ENCODE data around the gene ITGBL1. TPM values are rescaled to one million over a fixed set of nuclear protein-coding genes. Genes with fewer than 3 reads are reported as not detected.

Gene ITGBL1
- total and polyA plus RNA-seq, 2 experiments from 2014 or later, result 0.29 TPM; not detected in 1

GRCh38 chr13:101481421-101481820, 28.9 kb downstream of the ITGBL1 start:
- no peak overlapping the region for H3K4me3 Mint-ChIP-seq
- no peak for ATAC-seq
- Histone ChIP-seq H3K27me3 (ENCODE audit: insufficient read depth) (no peaks in the 10 kb centered on the region), H3K36me3 (ENCODE audit: insufficient read depth) (no peaks in the 10 kb centered on the region), H2AFZ (no peak overlapping the region), H3K4me1 (ENCODE audit: insufficient read depth) (no peaks in the 10 kb centered on the region), H3K27ac (ENCODE audit: low read depth) (no peak overlapping the region), H3K79me2 (replicated peaks; ENCODE audit: insufficient read depth) (no peaks in the 10 kb centered on the region), H3K4me3 (no peak overlapping the region), H3K4me2 (no peak overlapping the region), H3F3A (replicated peaks; ENCODE audit: low read depth) (no peaks in the 10 kb centered on the region), H4K20me1 (replicated peaks; ENCODE audit: insufficient read depth) (no peaks in the 10 kb centered on the region; the same call in 1 of the 2 replicates), H3K9me2 (ENCODE audit: insufficient read depth) (no peaks in the 10 kb centered on the region)
- no peak for DNase-seq (ENCODE audit: low spot score)
- no peaks in the 10 kb centered on the region for H3K4me1 Mint-ChIP-seq
- H3K27ac Mint-ChIP-seq, result no peak overlapping the region
- H3K27me3 Mint-ChIP-seq (ENCODE audit: insufficient read depth, low read depth, poor library complexity), result peaks cover 4% of the 10 kb centered on the region
- TF ChIP-seq STAT1 (IDR thresholded peaks at IDR 0.05; ENCODE audit: unreplicated experiment) (no peak), JUNB (IDR thresholded peaks at IDR 0.05; ENCODE audit: unreplicated experiment) (no peak), ZNF331 (CRISPR knock-in tag; IDR thresholded peaks at IDR 0.05; ENCODE audit: low read depth) (no peak), EZH2phosphoT487 (IDR thresholded peaks at IDR 0.05; ENCODE audit: unreplicated experiment) (no peak), POLR2AphosphoS5 (IDR thresholded peaks at IDR 0.05; ENCODE audit: low read depth) (no peak), CREB1 (CRISPR knock-in tag; IDR thresholded peaks at IDR 0.05; ENCODE audit: low read depth) (no peak), NANOG (IDR thresholded peaks at IDR 0.05; ENCODE audit: borderline replicate concordance) (no peak), ZNF114 (CRISPR knock-in tag; IDR thresholded peaks at IDR 0.05) (no peak), REST (IDR thresholded peaks at IDR 0.05; ENCODE audit: unreplicated experiment) (no peak), ETS1 (IDR thresholded peaks at IDR 0.05) (no peak), CTCF (conservative IDR thresholded peaks at IDR 0.05; ENCODE audit: low read depth in 2 of 2) (no peak), ZNF462 (CRISPR knock-in tag; IDR thresholded peaks at IDR 0.05) (no peak), EZH2 (IDR thresholded peaks at IDR 0.05; ENCODE audit: low read depth, unreplicated experiment) (no peak)
- H3K36me3 Mint-ChIP-seq (ENCODE audit: low read depth), result no peaks in the 10 kb centered on the region
- H3K9me3 Mint-ChIP-seq, result no peaks in the 10 kb centered on the region

Data from GM23338 (cell line).